Muscle of arm (tissue), 12 donors: ENCODE measurements around the gene CFAP251. TPM values are rescaled to one million over a fixed set of nuclear protein-coding genes. Genes with fewer than 3 reads are reported as not detected.

Experiments used
- DNase-seq: peaks from one replicate; pipeline ENCODE4 v3.0.0-alpha.2; 2013
- polyA plus RNA-seq, 12 donors: library from polyadenylated mRNA; unstranded; fragments of 120-200 nt; gene quantifications; one replicate each; pipeline ENCODE4 v1.2.1, GENCODE V29; 2013; ENCODE audit not compliant: insufficient read length in 12 of 12

Gene CFAP251
- polyA plus RNA-seq, 12 donors = 0.57 to 2.2 (median 1.2) TPM; not detected in 2

GRCh38 chr12:122001466-122002209 lies 83.2 kb downstream of the CFAP251 start:
- no peak for DNase-seq

GRCh38 chr12:122003651-122004611 lies 85.5 kb downstream of the CFAP251 start:
- no peak for DNase-seq

GRCh38 chr12:122004633-122005071 lies 86.3 kb downstream of the CFAP251 start:
- no peak for DNase-seq

GRCh38 chr12:122005252-122005776 lies 86.9 kb downstream of the CFAP251 start:
- no peak for DNase-seq

- no peak for DNase-seq
These were observed 88.0 kb downstream of the CFAP251 start for GRCh38 chr12:122006186-122006926.

GRCh38 chr12:122009741-122010140 lies 91.3 kb downstream of the CFAP251 start:
- no peak for DNase-seq

- DNase-seq = no peak
These were observed 93.8 kb downstream of the CFAP251 start for GRCh38 chr12:122012184-122012583.

GRCh38 chr12:122013136-122013535 lies 94.7 kb downstream of the CFAP251 start:
- no peak for DNase-seq

GRCh38 chr12:122013791-122014590 lies 95.6 kb downstream of the CFAP251 start:
- DNase-seq = no peak

- no peak for DNase-seq
These were observed 96.4 kb downstream of the CFAP251 start for GRCh38 chr12:122014781-122015180.

GRCh38 chr12:122018457-122018856 lies 100.1 kb downstream of the CFAP251 start:
- no peak for DNase-seq

- DNase-seq = no peak
These were observed 100.5 kb downstream of the CFAP251 start for GRCh38 chr12:122018937-122019336.

GRCh38 chr12:122020795-122021192 lies 102.4 kb downstream of the CFAP251 start:
- no peak for DNase-seq

- no peak for DNase-seq
These were observed 102.9 kb downstream of the CFAP251 start for GRCh38 chr12:122021193-122021821.

GRCh38 chr12:122021822-122022392 lies 103.5 kb downstream of the CFAP251 start, which contains the start of gene BCL7A:
Gene BCL7A (plus strand): TSS chr12:122021884. CDS start chr12:122022092, 208 bp downstream.
- DNase-seq = peak; percentile 65

GRCh38 chr12:122022393-122023338 lies 104.3 kb downstream of the CFAP251 start:
- peak; percentile 23 for DNase-seq

GRCh38 chr12:122023339-122024131 lies 105.1 kb downstream of the CFAP251 start:
- peak; percentile 87 for DNase-seq
